HG02678 (cell line): ENCODE measurements around the gene ATRX.
"Not testable (repeated sequence)": the region's sequence is repeated elsewhere in the genome, so short reads cannot be mapped to it uniquely, and the experiment has no call there.

Source experiments
- ATAC-seq: cut with Tn5 transposase; IDR thresholded peaks from one replicate; pipeline ENCODE4 v1.9.1; 2021; ENCODE audit warnings: mild to moderate bottlenecking, moderate library complexity; ENCODE audit not compliant: unreplicated experiment

ATRX gene

GRCh38 chrX:77510007-77510406 lies 276.0 kb downstream of the ATRX start:
- ATAC-seq, result no peak

- no peak for ATAC-seq
Observed at GRCh38 chrX:77505227-77505626, 280.8 kb downstream of the ATRX start.

- no peak for ATAC-seq
Observed at GRCh38 chrX:77502951-77503525, 283.0 kb downstream of the ATRX start.

- ATAC-seq, result not testable (repeated sequence)
Observed at GRCh38 chrX:77500164-77500563, 285.9 kb downstream of the ATRX start.

GRCh38 chrX:77493677-77494553 lies 292.1 kb downstream of the ATRX start:
- ATAC-seq, result no peak

GRCh38 chrX:77484045-77484444 lies 302.0 kb downstream of the ATRX start:
- no peak for ATAC-seq

GRCh38 chrX:77455437-77455836 lies 330.6 kb downstream of the ATRX start:
- no peak for ATAC-seq
